PC-9 (cell line): ENCODE results near the gene DOK3. TPM values are rescaled to one million over a fixed set of nuclear protein-coding genes. Genes with fewer than 3 reads are reported as not detected.

Experiments used
- BruUV-seq: library from RNA; stranded (reverse); fragments of 400-500 nt; replicated peaks from 2 replicates; lab custom pipeline; 2021; lab: Mats Ljungman, UMichigan
- CTCF ChIA-PET: fragments of 300-600 bp; sonication (Branson Sonifier 250); formaldehyde crosslinking; loops from one replicate; lab custom pipeline; 2022; ENCODE audit warnings: antibody characterized with exemption; lab: Charles Lee
- POLR2A ChIA-PET: fragments of 300-600 bp; sonication (Branson Sonifier 250); formaldehyde crosslinking; loops from one replicate; lab custom pipeline; 2022; ENCODE audit warnings: antibody characterized with exemption; ENCODE audit not compliant: unreplicated experiment; lab: Charles Lee
- DNase-seq, 2 experiments: peaks; one replicate each; pipeline versions ENCODE4 v3.0.0 to v3.0.0-alpha.2; 2015 to 2022; ENCODE audit warnings: mixed read lengths in 1 of 2
- H2AFZ ChIP-seq: fragments of 200-600 bp; sonication (generic); 2 replicates; pipeline ENCODE4 v1.8.1; 2017; ENCODE audit warnings: antibody characterized with exemption
- H3F3A ChIP-seq: fragments of 200-600 bp; sonication (generic); 2 replicates; pipeline ENCODE4 v1.8.1; 2017; ENCODE audit warnings: antibody characterized with exemption, mild to moderate bottlenecking, low read depth; ENCODE audit not compliant: insufficient read depth
- H3K27ac ChIP-seq: fragments of 200-600 bp; sonication (generic); 2 replicates; pipeline ENCODE4 v1.6.1; 2016; ENCODE audit warnings: mixed run types
- H3K27me3 ChIP-seq: fragments of 200-600 bp; sonication (generic); 2 replicates; pipeline ENCODE4 v1.6.1; 2016; ENCODE audit warnings: low read depth, mixed run types; ENCODE audit not compliant: insufficient read depth
- H3K36me3 ChIP-seq: fragments of 200-600 bp; sonication (generic); 2 replicates; pipeline ENCODE4 v1.6.1; 2016; ENCODE audit warnings: low read depth, mixed run types
- H3K4me1 ChIP-seq: fragments of 200-600 bp; sonication (generic); replicated peaks from 2 replicates; pipeline ENCODE4 v1.6.1; 2016; ENCODE audit warnings: mixed run types; ENCODE audit not compliant: insufficient read depth
- H3K4me2 ChIP-seq: fragments of 200-600 bp; sonication (generic); 2 replicates; pipeline ENCODE4 v1.6.1; 2017; ENCODE audit warnings: mixed run types
- H3K4me3 ChIP-seq: fragments of 200-600 bp; sonication (generic); 2 replicates; pipeline ENCODE4 v1.6.1; 2016; ENCODE audit warnings: mixed run types
- H3K79me2 ChIP-seq: fragments of 200-600 bp; sonication (generic); 2 replicates; pipeline ENCODE4 v1.6.1; 2017; ENCODE audit warnings: low read depth, mixed run types
- H3K9me2 ChIP-seq: fragments of 200-600 bp; sonication (generic); 2 replicates; pipeline ENCODE4 v1.8.1; 2017; ENCODE audit warnings: mild to moderate bottlenecking; ENCODE audit not compliant: insufficient read depth
- H3K9me3 ChIP-seq: fragments of 200-600 bp; sonication (generic); 2 replicates; pipeline ENCODE4 v1.8.1; 2016; ENCODE audit warnings: low read depth; ENCODE audit not compliant: insufficient read depth
- H4K20me1 ChIP-seq: fragments of 200-600 bp; sonication (generic); 2 replicates; pipeline ENCODE4 v1.8.1; 2017; ENCODE audit not compliant: insufficient read depth
- CTCF ChIP-seq: fragments of 200-600 bp; sonication (generic); conservative IDR thresholded peaks from 2 replicates; pipeline ENCODE4 v1.6.1; 2017; ENCODE audit warnings: mixed run types, antibody characterized with exemption, mild to moderate bottlenecking, moderate library complexity
- EZH2 ChIP-seq: fragments of 200-600 bp; sonication (generic); IDR thresholded peaks from 2 replicates; pipeline ENCODE4 v1.8.0; 2017; ENCODE audit warnings: antibody characterized with exemption, low read depth
- intact Hi-C: fragments of 100-400 bp; cut with micrococcal nuclease; formaldehyde crosslinking; loops from one replicate; pipeline ENCODE4 v1.10.0; 2022; ENCODE audit not compliant: unreplicated experiment
- total RNA-seq: library from RNA; stranded (reverse); gene quantifications from 2 replicates; pipeline ENCODE4 v1.2.3, GENCODE V29; 2021

Gene DOK3
- total RNA-seq, 1 experiment from 2014 or later: 12.2 TPM

GRCh38 chr5:177494346-177495195 is 15.1 kb downstream of the DOK3 start:
- Histone ChIP-seq H3K36me3 (no peaks in the 10 kb centered on the region; the same call in 1 of the 2 replicates), H3K27ac (peak overlapping the region; percentile 65), H3K9me2 (no peaks in the 10 kb centered on the region), H3K9me3 (no peaks in the 10 kb centered on the region), H3K27me3 (no peaks in the 10 kb centered on the region), H3K4me2 (peak overlapping the region; percentile 82), H3K4me3 (peak overlapping the region; percentile 55; the same call in 1 of the 2 replicates), H3K4me1 (peaks cover 41% of the 10 kb centered on the region), H3F3A (peaks cover 31% of the 10 kb centered on the region; the same call in 1 of the 2 replicates), H4K20me1 (no peaks in the 10 kb centered on the region), H3K79me2 (peaks cover 36% of the 10 kb centered on the region), H2AFZ (no peak overlapping the region)
- BruUV-seq: no TSS peak
- ChIA-PET POLR2A (interaction anchor here (0.6 to 1.1 kb wide), 7 partner anchors 16 to 166 kb away, joined by 3 to 7 read pairs (median 3); no protein-coding TSS in a partner anchor), CTCF (interaction anchor here (0.8 to 1.7 kb wide), 3 partner anchors 12 to 124 kb away, joined by 3 to 6 read pairs (median 3); no protein-coding TSS in a partner anchor)
- TF ChIP-seq EZH2 (no peak), CTCF (peak; percentile 34; the same call in 1 of the 2 replicates)
- peak; percentile 86 to 90 for DNase-seq
- intact Hi-C loops: loop anchor here (1.0 to 5.0 kb wide), 3 partner anchors 20 to 362 kb away; partner anchors contain the start of gene NSD1

GRCh38 chr5:177493795-177494345 is 15.8 kb downstream of the DOK3 start:
- POLR2A ChIA-PET: interaction anchor here (0.7 to 1.1 kb wide), 2 partner anchors 22 to 68 kb away, joined by 3 to 4 read pairs; no protein-coding TSS in a partner anchor
- Histone ChIP-seq H3K4me1 (peaks cover 41% of the 10 kb centered on the region), H3K9me3 (no peaks in the 10 kb centered on the region), H3K79me2 (peaks cover 36% of the 10 kb centered on the region), H3K27me3 (no peaks in the 10 kb centered on the region), H4K20me1 (no peaks in the 10 kb centered on the region), H3K4me2 (peak overlapping the region; percentile 82), H3K27ac (peak overlapping the region; percentile 65), H3F3A (peaks cover 31% of the 10 kb centered on the region; the same call in 1 of the 2 replicates), H2AFZ (no peak overlapping the region), H3K36me3 (peaks cover 4% of the 10 kb centered on the region; the same call in 1 of the 2 replicates), H3K9me2 (no peaks in the 10 kb centered on the region), H3K4me3 (peak overlapping the region; percentile 3; the same call in 1 of the 2 replicates)
- no peak for TF ChIP-seq EZH2
- TF ChIP-seq CTCF: no peak
- BruUV-seq: TSS peak; percentile 2
- intact Hi-C loops: loop anchor here (1.0 to 2.0 kb wide), 2 partner anchors 19 to 23 kb away; no protein-coding TSS in a partner anchor
- no peak for DNase-seq
- CTCF ChIA-PET: no interaction called here

GRCh38 chr5:177492841-177493240 is 16.8 kb downstream of the DOK3 start:
- peaks cover 36% of the 10 kb centered on the region for H3K4me1 ChIP-seq
- DNase-seq: no peak
- CTCF ChIA-PET: no interaction called here
- H3K4me2 ChIP-seq: peak overlapping the region; percentile 82; the same call in 1 of the 2 replicates
- H3F3A ChIP-seq: peaks cover 31% of the 10 kb centered on the region; the same call in 1 of the 2 replicates
- peaks cover 36% of the 10 kb centered on the region for H3K79me2 ChIP-seq
- intact Hi-C loops: no loop called here
- BruUV-seq: no TSS peak
- no peaks in the 10 kb centered on the region for H3K9me3 ChIP-seq
- H3K27ac ChIP-seq: peak overlapping the region; percentile 65
- TF ChIP-seq CTCF: no peak
- no peak for TF ChIP-seq EZH2
- peaks cover 4% of the 10 kb centered on the region; the same call in 1 of the 2 replicates for H3K36me3 ChIP-seq
- POLR2A ChIA-PET: interaction anchor here (1.1 kb wide), 1 partner anchor 67 kb away, joined by 4 read pairs; no protein-coding TSS in a partner anchor
- H4K20me1 ChIP-seq: no peaks in the 10 kb centered on the region
- no peak overlapping the region for H3K4me3 ChIP-seq
- no peak overlapping the region for H2AFZ ChIP-seq
- H3K9me2 ChIP-seq: no peaks in the 10 kb centered on the region
- H3K27me3 ChIP-seq: no peaks in the 10 kb centered on the region
